Measurements from ENCODE around the gene LAIR1. TPM values are rescaled to one million over a fixed set of nuclear protein-coding genes. Genes with fewer than 3 reads are reported as not detected.

LAIR1 gene
- total and polyA plus RNA-seq, 2 experiments from 2014 or later, result 0.10 to 1.3 TPM

- Mint-ChIP-seq H3K27ac (peak overlapping the region; percentile 49; the same call in 1 of the 2 replicates), H3K9me3 (peaks cover 23% of the 10 kb centered on the region), H3K27me3 (ENCODE audit: insufficient read depth, low read depth, poor library complexity) (peaks cover 14% of the 10 kb centered on the region), H3K36me3 (ENCODE audit: low read depth) (peaks cover 13% of the 10 kb centered on the region), H3K4me3 (no peak overlapping the region), H3K4me1 (peaks cover 6% of the 10 kb centered on the region; the same call in 2 of the 3 replicates)
- ATAC-seq (peak; percentile 75), DNase-seq (ENCODE audit: low spot score) (peak; percentile 44)
- peak overlapping the region; percentile 35 for H3K27ac ChIP-seq (ENCODE audit: low read depth)
- peak overlapping the region; percentile 48 for H3K4me2 ChIP-seq
- no peaks in the 10 kb centered on the region; the same call in none of the 2 replicates for H3K36me3 ChIP-seq (ENCODE audit: insufficient read depth)
- H3K27me3 ChIP-seq (ENCODE audit: insufficient read depth), result no peaks in the 10 kb centered on the region
- H3K4me3 ChIP-seq, result peak overlapping the region; percentile 39; the same call in 1 of the 2 replicates
- no peaks in the 10 kb centered on the region for H3F3A ChIP-seq (replicated peaks; ENCODE audit: low read depth)
- no peaks in the 10 kb centered on the region for H3K79me2 ChIP-seq (replicated peaks; ENCODE audit: insufficient read depth)
- H3K4me1 ChIP-seq (ENCODE audit: insufficient read depth), result peaks cover 5% of the 10 kb centered on the region; the same call in 1 of the 2 replicates
- no peaks in the 10 kb centered on the region for H4K20me1 ChIP-seq (replicated peaks; ENCODE audit: insufficient read depth)
- H2AFZ ChIP-seq, result no peak overlapping the region
- H3K9me2 ChIP-seq (ENCODE audit: insufficient read depth), result no peaks in the 10 kb centered on the region
- TF ChIP-seq POLR2AphosphoS5 (IDR thresholded peaks at IDR 0.05; ENCODE audit: low read depth) (peak; percentile 82), ZNF114 (CRISPR knock-in tag; IDR thresholded peaks at IDR 0.05) (no peak)
Measured at GRCh38 chr19:54317108-54317964, 47.4 kb downstream of the LAIR1 start.

GRCh38 chr19:54316746-54317107 lies 48.0 kb downstream of the LAIR1 start:
- peak overlapping the region; percentile 52; the same call in 1 of the 2 replicates for H2AFZ ChIP-seq
- H3K27ac Mint-ChIP-seq, result no peak overlapping the region
- TF ChIP-seq NANOG (IDR thresholded peaks at IDR 0.05; ENCODE audit: borderline replicate concordance) (no peak), EZH2phosphoT487 (IDR thresholded peaks at IDR 0.05; ENCODE audit: unreplicated experiment) (no peak), ZNF462 (CRISPR knock-in tag; IDR thresholded peaks at IDR 0.05) (no peak)
- peaks cover 5% of the 10 kb centered on the region; the same call in 1 of the 2 replicates for H3K4me1 ChIP-seq (ENCODE audit: insufficient read depth)
- H3K36me3 ChIP-seq (ENCODE audit: insufficient read depth), result no peaks in the 10 kb centered on the region; the same call in 1 of the 2 replicates
- no peaks in the 10 kb centered on the region for H3F3A ChIP-seq (replicated peaks; ENCODE audit: low read depth)
- no peaks in the 10 kb centered on the region for H3K27me3 ChIP-seq (ENCODE audit: insufficient read depth)
- ATAC-seq, result peak; percentile 88
- peaks cover 7% of the 10 kb centered on the region for H3K36me3 Mint-ChIP-seq (ENCODE audit: low read depth)
- H3K4me1 Mint-ChIP-seq, result peaks cover 6% of the 10 kb centered on the region; the same call in 2 of the 3 replicates
- H3K4me3 Mint-ChIP-seq, result no peak overlapping the region
- no peaks in the 10 kb centered on the region for H4K20me1 ChIP-seq (replicated peaks; ENCODE audit: insufficient read depth)
- DNase-seq (ENCODE audit: low spot score), result peak; percentile 99
- H3K4me2 ChIP-seq, result peak overlapping the region; percentile 68; the same call in 1 of the 2 replicates
- no peak overlapping the region for H3K4me3 ChIP-seq
- peaks cover 11% of the 10 kb centered on the region for H3K27me3 Mint-ChIP-seq (ENCODE audit: insufficient read depth, low read depth, poor library complexity)
- peak overlapping the region; percentile 35; the same call in 1 of the 2 replicates for H3K27ac ChIP-seq (ENCODE audit: low read depth)
- H3K9me3 Mint-ChIP-seq, result peaks cover 17% of the 10 kb centered on the region
- H3K9me2 ChIP-seq (ENCODE audit: insufficient read depth), result no peaks in the 10 kb centered on the region
- no peaks in the 10 kb centered on the region for H3K79me2 ChIP-seq (replicated peaks; ENCODE audit: insufficient read depth)

Data from GM23338 (cell line).